Psoas muscle (tissue), 8 donors: ENCODE measurements around the gene FAM131C. TPM values are rescaled to one million over a fixed set of nuclear protein-coding genes. Genes with fewer than 3 reads are reported as not detected.

Experiments
- ATAC-seq, 4 donors: fragments of 200-7000 bp; cut with Tn5 transposase; one replicate each; pipeline ENCODE4 v1.9.1; 2020; ENCODE audit warnings: moderate library complexity in 3 of 4, mild to moderate bottlenecking in 2 of 4
- DNase-seq, 2 donors: peaks; one replicate each; pipeline ENCODE4 v3.0.0-alpha.2; 2020
- H3K27ac ChIP-seq: fragments of 200-600 bp; one replicate; pipeline ENCODE4 v1.8.0; 2022
- H3K27me3 ChIP-seq, 3 donors: fragments of 200-600 bp in 1 of 3; one replicate each; pipeline versions ENCODE4 v1.6.1 to v1.8.0; 2013 to 2022; ENCODE audit warnings: low read length in 2 of 3, mild to moderate bottlenecking in 2 of 3, moderate library complexity in 1 of 3; ENCODE audit not compliant: insufficient read depth in 3 of 3
- H3K36me3 ChIP-seq, 2 donors: fragments of 200-600 bp in 1 of 2; one replicate each; pipeline versions ENCODE4 v1.6.1 to v1.8.0; 2013 to 2022; ENCODE audit warnings: low read depth in 1 of 2, mild to moderate bottlenecking in 1 of 2, moderate library complexity in 1 of 2; ENCODE audit not compliant: insufficient read depth in 1 of 2
- H3K4me1 ChIP-seq: fragments of 200-600 bp; one replicate; pipeline ENCODE4 v1.8.0; 2022
- H3K4me3 ChIP-seq: fragments of 200-600 bp; one replicate; pipeline ENCODE4 v1.8.0; 2022; ENCODE audit warnings: mild to moderate bottlenecking
- H3K9me3 ChIP-seq: fragments of 200-600 bp; one replicate; pipeline ENCODE4 v1.8.0; 2022
- CTCF ChIP-seq: fragments of 200-600 bp; IDR thresholded peaks from one replicate; pipeline ENCODE4 v1.8.0; 2022; ENCODE audit warnings: antibody characterized with exemption
- WGBS, 3 donors: extraction: QIAGEN DNeasy Blood & Tissue Kit; methylation state at CpG; one replicate each; pipeline versions ENCODE4 v1.1.6 to v1.1.7; 2013; 5-methylcytosine and 5-hydroxymethylcytosine counted together
- intact Hi-C, 2 donors: fragments of 100-400 bp; cut with DNase I; formaldehyde crosslinking; loops; one replicate each; pipeline versions ENCODE4 v1.11.0 to v1.14.2; 2022
- polyA plus RNA-seq, 3 donors: library from polyadenylated mRNA; stranded (reverse); fragments of 200-250 nt; gene quantifications; one replicate each; pipeline ENCODE4 v1.2.3, GENCODE V29; 2013
- total RNA-seq, 4 donors: library from RNA; stranded (reverse); fragmentation: NEBNext Ultra II Directional in 2 of 4; extraction: Animal tissue kit (Norgen Biotek cat#: 25700) in 2 of 4; gene quantifications; one replicate each; pipeline versions ENCODE4 v1.2.1 to v1.2.4, GENCODE V29; 2021 to 2023
- donor health status: healthy with polysubstance abuse.
- donor health status: DM: no; HTN: no; CAD: no; lungs with moderate emphysema.
- donor health status: Bipolar disorder and iron deficiency.
- donor health status: healthy.
- donor health status: DM: yes; HTN: yes; CAD: no.
- donor health status: DM: no; HTN: no; CAD: no.
- donor health status: DM: no; HTN: no; CAD: no.
- donor health status: DM: yes; HTN: yes; CAD: no.

Gene FAM131C
- total and polyA plus RNA-seq, 7 donors, result 0.01 to 0.51 (median 0.06) TPM; not detected in 4

GRCh38 chr1:16117369-16117768, 43.9 kb upstream of the FAM131C start:
- Histone ChIP-seq H3K36me3 (no peaks in the 10 kb centered on the region), H3K4me3 (no peak overlapping the region), H3K27me3 (no peaks in the 10 kb centered on the region), H3K27ac (no peak overlapping the region), H3K9me3 (no peaks in the 10 kb centered on the region), H3K4me1 (no peaks in the 10 kb centered on the region)
- ATAC-seq, result no peak
- intact Hi-C loops, result no loop called here
- DNase-seq, result no peak
- no peak for TF ChIP-seq CTCF
- WGBS, 3 donors, result 86 to 89% (median 88%) methylated on average over 6 of the region's 6 CpGs

GRCh38 chr1:16116625-16117024, 43.2 kb upstream of the FAM131C start:
- DNase-seq (no peak), ATAC-seq (no peak)
- Histone ChIP-seq H3K4me1 (no peaks in the 10 kb centered on the region), H3K4me3 (no peak overlapping the region), H3K27me3 (peaks cover 0 to 3% (median 0%) of the 10 kb centered on the region in 3 donors), H3K36me3 (no peaks in the 10 kb centered on the region), H3K27ac (no peak overlapping the region), H3K9me3 (no peaks in the 10 kb centered on the region)
- intact Hi-C loops, result no loop called here
- TF ChIP-seq CTCF, result no peak
- WGBS, 3 donors, result 87 to 88% (median 88%) methylated on average over 8 of the region's 8 CpGs

GRCh38 chr1:16116002-16116401, 42.6 kb upstream of the FAM131C start:
- H3K4me1 ChIP-seq, result no peaks in the 10 kb centered on the region
- H3K27ac ChIP-seq, result no peak overlapping the region
- H3K27me3 ChIP-seq, result peaks cover 0 to 3% (median 0%) of the 10 kb centered on the region in 3 donors
- H3K9me3 ChIP-seq, result no peaks in the 10 kb centered on the region
- no peak overlapping the region for H3K4me3 ChIP-seq
- DNase-seq (no peak), ATAC-seq (no peak)
- WGBS, 3 donors, result 74 to 77% (median 76%) methylated on average over 15 to 16 of the region's 16 CpGs
- TF ChIP-seq CTCF, result no peak
- no peaks in the 10 kb centered on the region for H3K36me3 ChIP-seq
- intact Hi-C loops, result no loop called here

GRCh38 chr1:16115468-16115983, 42.1 kb upstream of the FAM131C start:
- ATAC-seq, result no peak

More at GRCh38 chr1:16115468-16115983, 42.1 kb upstream of the FAM131C start:
- intact Hi-C loops, result no loop called here
- no peak overlapping the region for H3K4me3 ChIP-seq
- no peaks in the 10 kb centered on the region for H3K4me1 ChIP-seq
- no peak for DNase-seq
- H3K36me3 ChIP-seq, result no peaks in the 10 kb centered on the region
- H3K27me3 ChIP-seq, result peaks cover 0 to 3% (median 0%) of the 10 kb centered on the region in 3 donors
- TF ChIP-seq CTCF, result no peak
- H3K9me3 ChIP-seq, result no peaks in the 10 kb centered on the region
- H3K27ac ChIP-seq, result no peak overlapping the region
- 71 to 80% (median 80%) methylated on average over 5 to 6 of the region's 6 CpGs for WGBS, 3 donors
